Measurements from ENCODE around the gene SH2D3C. TPM values are rescaled to one million over a fixed set of nuclear protein-coding genes. Genes with fewer than 3 reads are reported as not detected.

The SH2D3C gene
- total RNA-seq, 2 donors from 2014 or later = 11.5 to 16.5 TPM

- no peaks in the 10 kb centered on the region for H3K27me3 ChIP-seq
- H3K4me3 ChIP-seq = no peak overlapping the region
- no peaks in the 10 kb centered on the region for H3K9me3 ChIP-seq
- peaks cover 0 to 30% of the 10 kb centered on the region in 2 donors for H3K4me1 ChIP-seq
- peak overlapping the region in 1 of 2 donors; percentile 44 for H3K27ac ChIP-seq
- DNase-seq (ENCODE audit: low spot score) = no peak
- no peak for TF ChIP-seq CTCF (IDR thresholded peaks at IDR 0.05)
- H3K36me3 ChIP-seq = peaks cover 26% of the 10 kb centered on the region
Observed at GRCh38 chr9:127794001-127794791, 15.7 kb upstream of the SH2D3C start.

- Histone ChIP-seq H3K27ac (peak overlapping the region; percentile 12 to 44), H3K27me3 (no peaks in the 10 kb centered on the region), H3K9me3 (no peaks in the 10 kb centered on the region), H3K4me1 (peaks cover 0 to 36% of the 10 kb centered on the region in 2 donors), H3K4me3 (no peak overlapping the region), H3K36me3 (peaks cover 36% of the 10 kb centered on the region)
- no peak for TF ChIP-seq CTCF (IDR thresholded peaks at IDR 0.05)
- DNase-seq (ENCODE audit: low spot score) = no peak
Observed at GRCh38 chr9:127793093-127793708, 14.7 kb upstream of the SH2D3C start.

- DNase-seq (ENCODE audit: low spot score) = no peak
- H3K27ac ChIP-seq = peak overlapping the region in 1 of 2 donors; percentile 44
- H3K36me3 ChIP-seq = peaks cover 43% of the 10 kb centered on the region
- no peaks in the 10 kb centered on the region for H3K9me3 ChIP-seq
- H3K4me1 ChIP-seq = peaks cover 0 to 43% of the 10 kb centered on the region in 2 donors
- no peak for TF ChIP-seq CTCF (IDR thresholded peaks at IDR 0.05)
- H3K4me3 ChIP-seq = no peak overlapping the region
- no peaks in the 10 kb centered on the region for H3K27me3 ChIP-seq
Observed at GRCh38 chr9:127792417-127793031, 14.1 kb upstream of the SH2D3C start.

- Histone ChIP-seq H3K4me1 (peaks cover 0 to 45% of the 10 kb centered on the region in 2 donors), H3K9me3 (no peaks in the 10 kb centered on the region), H3K4me3 (no peak overlapping the region), H3K27me3 (no peaks in the 10 kb centered on the region), H3K27ac (peak overlapping the region; percentile 57 to 61), H3K36me3 (peaks cover 48% of the 10 kb centered on the region)
- no peak for TF ChIP-seq CTCF (IDR thresholded peaks at IDR 0.05)
- no peak for DNase-seq (ENCODE audit: low spot score)
Observed at GRCh38 chr9:127791085-127791484, 12.6 kb upstream of the SH2D3C start.

GRCh38 chr9:127790094-127790855, 11.8 kb upstream of the SH2D3C start:
- peaks cover 48% of the 10 kb centered on the region for H3K36me3 ChIP-seq
- H3K4me3 ChIP-seq = no peak overlapping the region
- H3K9me3 ChIP-seq = no peaks in the 10 kb centered on the region
- no peak for TF ChIP-seq CTCF (IDR thresholded peaks at IDR 0.05)
- no peaks in the 10 kb centered on the region for H3K27me3 ChIP-seq
- peaks cover 0 to 43% of the 10 kb centered on the region in 2 donors for H3K4me1 ChIP-seq
- DNase-seq (ENCODE audit: low spot score) = no peak
- peak overlapping the region; percentile 57 to 61 for H3K27ac ChIP-seq
